CD4-positive, alpha-beta T cell (primary cell): ENCODE data around the gene DCP1B. TPM values are rescaled to one million over a fixed set of nuclear protein-coding genes. Genes with fewer than 3 reads are reported as not detected.

ENCODE experiments used
- ATAC-seq: fragments of 200-7000 bp; cut with Tn5 transposase; one replicate; pipeline ENCODE4 v1.10.0; 2022; ENCODE audit warnings: mild to moderate bottlenecking; ENCODE audit not compliant: poor library complexity
- CTCF ChIA-PET: fragments of 350-600 bp; sonication (Branson Sonifier 250); formaldehyde crosslinking; loops from one replicate; lab custom pipeline; 2021; ENCODE audit warnings: antibody characterized with exemption, inconsistent platforms; lab: Charles Lee
- POLR2A ChIA-PET: fragments of 350-600 bp; sonication (Branson Sonifier 250); formaldehyde crosslinking; loops from one replicate; lab custom pipeline; 2021; ENCODE audit warnings: antibody characterized with exemption, inconsistent platforms; lab: Charles Lee
- DNase-seq, 14 experiments: peaks; one replicate each; pipeline ENCODE4 v3.0.0-alpha.2; 2013 to 2020; ENCODE audit warnings: mixed read lengths in 2 of 14
- H3K27ac ChIP-seq, 2 donors: one replicate each; pipeline versions ENCODE4 v1.5.1 to v1.7.0; 2013; ENCODE audit warnings: low read length in 2 of 2, low read depth in 1 of 2, mild to moderate bottlenecking in 1 of 2
- H3K27me3 ChIP-seq, 2 experiments: 1 replicate in 1 of 2; 2 replicates in 1 of 2; pipeline versions ENCODE4 v1.6.1 to v1.7.0; 2013; ENCODE audit warnings: low read length in 2 of 2, control low read depth in 1 of 2, mild to moderate bottlenecking in 1 of 2, moderate library complexity in 1 of 2; ENCODE audit not compliant: insufficient read depth in 2 of 2, control insufficient read depth in 1 of 2
- H3K36me3 ChIP-seq: one replicate; pipeline ENCODE4 v1.6.1; 2013; ENCODE audit warnings: low read length, control low read depth; ENCODE audit not compliant: insufficient read depth
- H3K4me1 ChIP-seq: one replicate; pipeline ENCODE4 v1.6.1; 2013; ENCODE audit warnings: low read length, control low read depth; ENCODE audit not compliant: insufficient read depth
- H3K4me3 ChIP-seq: one replicate; pipeline ENCODE4 v1.5.1; 2013; ENCODE audit warnings: mild to moderate bottlenecking, low read length, moderate library complexity
- H3K9me3 ChIP-seq, 2 experiments: 1 replicate in 1 of 2; 2 replicates in 1 of 2; pipeline versions ENCODE4 v1.6.1 to v1.7.0; 2013; ENCODE audit warnings: low read length in 2 of 2, mild to moderate bottlenecking in 2 of 2, control low read depth in 1 of 2, moderate library complexity in 1 of 2; ENCODE audit not compliant: control insufficient read depth in 1 of 2, insufficient read depth in 1 of 2
- H3K27ac Mint-ChIP-seq: one replicate; pipeline ENCODE4 v1.8.0; 2020; ENCODE audit warnings: mixed read lengths
- H3K27me3 Mint-ChIP-seq: one replicate; pipeline ENCODE4 v1.8.0; 2021; ENCODE audit warnings: mixed read lengths
- H3K36me3 Mint-ChIP-seq: one replicate; pipeline ENCODE4 v1.8.0; 2021; ENCODE audit warnings: low read depth, mixed read lengths
- H3K4me1 Mint-ChIP-seq: one replicate; pipeline ENCODE4 v1.8.0; 2021; ENCODE audit warnings: low read depth, mixed read lengths
- H3K4me3 Mint-ChIP-seq: one replicate; pipeline ENCODE4 v1.8.0; 2020; ENCODE audit warnings: mild to moderate bottlenecking, mixed read lengths
- H3K9me3 Mint-ChIP-seq: one replicate; pipeline ENCODE4 v1.8.0; 2020; ENCODE audit warnings: mixed read lengths
- intact Hi-C, 2 experiments: fragments of 100-400 bp; cut with DNase I in 1 of 2; cut with micrococcal nuclease in 1 of 2; formaldehyde crosslinking; loops; one replicate each; pipeline versions ENCODE4 v1.15.1 to v1.9.0; 2023 to 2025; cut with DNase I, micrococcal nuclease
- total RNA-seq, 174 experiments: library from RNA in 2 of 174; stranded (reverse) in 2 of 174; gene quantifications; one replicate each; pipeline ENCODE4 v1.2.3 and lab custom pipeline; 2021 to 2026
- TF ChIP-seq, protein P1 (sequence below): fragments of 200-600 bp; IDR thresholded peaks from one replicate; pipeline ENCODE4 v1.8.0; 2022; ENCODE audit warnings: antibody characterized with exemption, mild to moderate bottlenecking

Gene DCP1B
- total RNA-seq, 2 experiments from 2014 or later = 4.3 to 4.6 TPM

DNA sequence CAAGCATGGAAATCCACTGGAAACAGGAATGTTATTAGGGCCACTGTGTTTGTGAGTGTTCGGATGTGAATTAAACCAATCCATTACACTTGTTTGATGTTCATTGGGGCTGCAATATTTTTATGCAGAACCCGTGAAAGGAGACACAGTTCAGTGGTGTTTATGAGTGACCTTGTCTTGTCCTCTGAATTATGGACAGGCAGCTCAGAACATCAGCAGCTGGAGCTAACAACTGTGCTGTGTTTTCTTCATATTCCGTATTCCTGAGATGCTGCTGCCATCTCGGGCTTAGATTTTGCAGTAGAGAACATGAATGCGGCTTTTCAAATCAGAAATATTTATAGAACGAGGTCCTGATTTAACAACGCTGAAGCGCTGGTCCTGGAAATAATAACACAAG is 28.2 kb upstream of the DCP1B start:
- no peaks in the 10 kb centered on the region for H3K9me3 Mint-ChIP-seq
- ChIA-PET CTCF (no interaction called here), POLR2A (no interaction called here)
- peaks cover 16% of the 10 kb centered on the region for H3K4me1 Mint-ChIP-seq
- no peaks in the 10 kb centered on the region for H3K9me3 ChIP-seq
- H3K36me3 Mint-ChIP-seq = no peaks in the 10 kb centered on the region
- H3K4me3 ChIP-seq = no peak overlapping the region
- H3K36me3 ChIP-seq = no peaks in the 10 kb centered on the region
- peaks cover 11% of the 10 kb centered on the region for H3K4me1 ChIP-seq
- no peak for DNase-seq
- TF ChIP-seq, protein P1, sequence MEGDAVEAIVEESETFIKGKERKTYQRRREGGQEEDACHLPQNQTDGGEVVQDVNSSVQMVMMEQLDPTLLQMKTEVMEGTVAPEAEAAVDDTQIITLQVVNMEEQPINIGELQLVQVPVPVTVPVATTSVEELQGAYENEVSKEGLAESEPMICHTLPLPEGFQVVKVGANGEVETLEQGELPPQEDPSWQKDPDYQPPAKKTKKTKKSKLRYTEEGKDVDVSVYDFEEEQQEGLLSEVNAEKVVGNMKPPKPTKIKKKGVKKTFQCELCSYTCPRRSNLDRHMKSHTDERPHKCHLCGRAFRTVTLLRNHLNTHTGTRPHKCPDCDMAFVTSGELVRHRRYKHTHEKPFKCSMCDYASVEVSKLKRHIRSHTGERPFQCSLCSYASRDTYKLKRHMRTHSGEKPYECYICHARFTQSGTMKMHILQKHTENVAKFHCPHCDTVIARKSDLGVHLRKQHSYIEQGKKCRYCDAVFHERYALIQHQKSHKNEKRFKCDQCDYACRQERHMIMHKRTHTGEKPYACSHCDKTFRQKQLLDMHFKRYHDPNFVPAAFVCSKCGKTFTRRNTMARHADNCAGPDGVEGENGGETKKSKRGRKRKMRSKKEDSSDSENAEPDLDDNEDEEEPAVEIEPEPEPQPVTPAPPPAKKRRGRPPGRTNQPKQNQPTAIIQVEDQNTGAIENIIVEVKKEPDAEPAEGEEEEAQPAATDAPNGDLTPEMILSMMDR = no peak
- no peak for ATAC-seq
- H3K27me3 ChIP-seq = peaks cover 0 to 15% of the 10 kb centered on the region in 2 experiments
- no peak overlapping the region for H3K4me3 Mint-ChIP-seq
- H3K27ac ChIP-seq = no peak overlapping the region
- intact Hi-C loops = loop anchor here (10.0 kb wide), 2 partner anchors 238 to 752 kb away; no protein-coding TSS in a partner anchor
- peaks cover 24% of the 10 kb centered on the region for H3K27me3 Mint-ChIP-seq
- H3K27ac Mint-ChIP-seq = no peak overlapping the region

DNA sequence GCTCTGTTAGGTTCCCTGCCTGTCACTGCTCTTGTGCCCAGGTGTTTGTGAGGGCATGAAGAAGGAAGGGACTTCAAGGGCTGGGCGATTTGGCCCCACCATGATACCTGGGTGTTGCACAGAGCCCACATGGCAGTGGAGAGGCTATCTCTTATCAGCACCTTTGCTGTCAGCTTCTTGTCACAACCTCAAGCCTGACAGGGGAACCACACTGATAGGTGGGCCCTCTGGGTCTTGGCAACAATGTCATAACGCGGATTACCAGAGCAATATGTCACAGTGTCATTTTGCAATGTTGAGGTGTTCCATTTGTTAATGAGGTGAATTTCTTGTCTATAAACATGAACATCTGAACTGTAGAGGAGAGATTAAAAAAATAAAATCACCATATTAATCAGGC is 25.6 kb upstream of the DCP1B start:
- H3K27ac ChIP-seq = no peak overlapping the region
- H3K4me3 Mint-ChIP-seq = no peak overlapping the region
- peaks cover 0 to 15% of the 10 kb centered on the region in 2 experiments for H3K27me3 ChIP-seq
- H3K27ac Mint-ChIP-seq = no peak overlapping the region
- no peak for ATAC-seq
- H3K36me3 ChIP-seq = no peaks in the 10 kb centered on the region
- ChIA-PET CTCF (no interaction called here), POLR2A (no interaction called here)
- no peak overlapping the region for H3K4me3 ChIP-seq
- H3K36me3 Mint-ChIP-seq = no peaks in the 10 kb centered on the region
- H3K9me3 ChIP-seq = no peaks in the 10 kb centered on the region
- H3K27me3 Mint-ChIP-seq = peaks cover 14% of the 10 kb centered on the region
- intact Hi-C loops = loop anchor here (10.0 kb wide), 2 partner anchors 235 to 755 kb away; no protein-coding TSS in a partner anchor
- H3K9me3 Mint-ChIP-seq = no peaks in the 10 kb centered on the region
- TF ChIP-seq, protein P1 = no peak
- no peak for DNase-seq
- H3K4me1 ChIP-seq = peaks cover 4% of the 10 kb centered on the region
- peaks cover 5% of the 10 kb centered on the region for H3K4me1 Mint-ChIP-seq

DNA sequence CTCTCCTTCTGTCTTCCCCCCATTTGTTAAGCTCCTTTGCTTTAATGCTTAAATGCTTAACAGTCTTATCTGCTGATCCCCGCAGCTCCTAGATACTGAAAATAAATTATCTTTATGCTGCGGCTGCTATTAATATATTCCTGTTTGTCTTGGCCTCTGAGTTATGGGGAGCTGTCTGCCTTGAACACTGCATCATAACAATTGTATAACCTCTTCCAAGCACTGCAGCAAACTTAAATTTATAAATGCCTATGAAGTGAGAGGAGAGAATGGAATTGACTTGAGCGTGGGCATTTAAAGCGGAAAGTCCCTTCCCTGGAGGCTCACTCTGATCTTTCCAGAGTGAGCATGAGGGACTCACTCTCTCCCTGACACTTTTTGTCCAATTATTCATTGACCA is 23.1 kb upstream of the DCP1B start:
- TF ChIP-seq, protein P1 = no peak
- DNase-seq (no peak), ATAC-seq (no peak)
- Mint-ChIP-seq H3K27me3 (peaks cover 6% of the 10 kb centered on the region), H3K9me3 (no peaks in the 10 kb centered on the region), H3K27ac (no peak overlapping the region), H3K36me3 (no peaks in the 10 kb centered on the region), H3K4me1 (no peaks in the 10 kb centered on the region), H3K4me3 (no peak overlapping the region)
- intact Hi-C loops = no loop called here
- no peak overlapping the region for H3K27ac ChIP-seq
- H3K27me3 ChIP-seq = peaks cover 2 to 3% of the 10 kb centered on the region in 2 experiments
- H3K9me3 ChIP-seq = no peaks in the 10 kb centered on the region
- no peak overlapping the region for H3K4me3 ChIP-seq
- no peaks in the 10 kb centered on the region for H3K4me1 ChIP-seq
- ChIA-PET POLR2A (no interaction called here), CTCF (interaction anchor here (1.2 kb wide), 1 partner anchor 87 kb away, joined by 3 read pairs; no protein-coding TSS in a partner anchor)
- H3K36me3 ChIP-seq = no peaks in the 10 kb centered on the region
